Pericardium fibroblast (primary cell): ENCODE measurements around the gene ECHDC3. TPM values are rescaled to one million over a fixed set of nuclear protein-coding genes. Genes with fewer than 3 reads are reported as not detected.

ENCODE experiments used
- total RNA-seq: library from RNA; depleted of rRNA; stranded (reverse); fragments of >200 nt; gene quantifications from 2 replicates; pipeline ENCODE4 v1.2.3, GENCODE V29; 2015

ECHDC3 gene, protein sequence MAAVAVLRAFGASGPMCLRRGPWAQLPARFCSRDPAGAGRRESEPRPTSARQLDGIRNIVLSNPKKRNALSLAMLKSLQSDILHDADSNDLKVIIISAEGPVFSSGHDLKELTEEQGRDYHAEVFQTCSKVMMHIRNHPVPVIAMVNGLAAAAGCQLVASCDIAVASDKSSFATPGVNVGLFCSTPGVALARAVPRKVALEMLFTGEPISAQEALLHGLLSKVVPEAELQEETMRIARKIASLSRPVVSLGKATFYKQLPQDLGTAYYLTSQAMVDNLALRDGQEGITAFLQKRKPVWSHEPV
- 13.4 and 18.7 TPM in 2 replicates for total RNA-seq

DNA sequence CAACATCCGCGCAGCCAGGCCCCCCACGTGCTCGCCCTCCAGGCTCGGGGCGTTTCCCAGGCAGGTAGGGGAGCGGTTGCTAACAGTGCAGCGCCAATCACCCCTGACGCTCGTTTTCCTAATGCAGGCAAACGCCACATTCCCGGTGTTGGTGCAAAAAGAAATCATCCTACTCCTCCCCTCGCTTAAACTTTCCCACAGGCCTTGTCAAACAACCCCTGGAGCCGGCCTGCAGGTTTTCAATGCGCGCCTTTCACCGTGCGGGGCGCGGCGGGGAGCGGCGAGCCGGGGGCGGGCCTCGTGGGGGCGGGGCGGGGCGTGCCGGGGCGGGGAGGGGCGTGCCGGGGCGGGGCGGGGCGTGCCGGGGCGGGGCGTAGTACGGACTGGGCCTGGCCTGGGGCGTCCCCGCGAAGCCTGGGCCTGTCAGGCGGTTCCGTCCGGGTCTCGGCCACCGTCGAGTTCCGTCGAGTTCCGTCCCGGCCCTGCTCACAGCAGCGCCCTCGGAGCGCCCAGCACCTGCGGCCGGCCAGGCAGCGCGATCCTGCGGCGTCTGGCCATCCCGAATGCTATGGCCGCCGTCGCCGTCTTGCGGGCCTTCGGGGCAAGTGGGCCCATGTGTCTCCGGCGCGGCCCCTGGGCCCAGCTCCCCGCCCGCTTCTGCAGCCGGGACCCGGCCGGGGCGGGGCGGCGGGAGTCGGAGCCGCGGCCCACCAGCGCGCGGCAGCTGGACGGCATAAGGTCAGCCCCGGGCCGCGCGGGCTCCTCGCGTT, at the start of gene ECHDC3:
Gene ECHDC3 (plus strand): TSS at position 374 of the 770 bp plus-strand sequence. CDS start 195 bp downstream, at position 569.

Other genes starting within 250 kb of the ECHDC3 start
- 6.1 and 10.2 TPM in 2 replicates for gene USP6NL, start 130.7 kb upstream of the ECHDC3 start, total RNA-seq
- 14.8 and 45.7 TPM in 2 replicates for gene PROSER2, start 81.0 kb downstream of the ECHDC3 start, total RNA-seq